ENCODE results near the gene MOB1B. TPM values are rescaled to one million over a fixed set of nuclear protein-coding genes. Genes with fewer than 3 reads are reported as not detected.
"Not testable (repeated sequence)": the region's sequence is repeated elsewhere in the genome, so short reads cannot be mapped to it uniquely, and the experiment has no call there.

Gene MOB1B
- total RNA-seq, 2 donors from 2014 or later = 7.7 to 14.0 TPM

DNA sequence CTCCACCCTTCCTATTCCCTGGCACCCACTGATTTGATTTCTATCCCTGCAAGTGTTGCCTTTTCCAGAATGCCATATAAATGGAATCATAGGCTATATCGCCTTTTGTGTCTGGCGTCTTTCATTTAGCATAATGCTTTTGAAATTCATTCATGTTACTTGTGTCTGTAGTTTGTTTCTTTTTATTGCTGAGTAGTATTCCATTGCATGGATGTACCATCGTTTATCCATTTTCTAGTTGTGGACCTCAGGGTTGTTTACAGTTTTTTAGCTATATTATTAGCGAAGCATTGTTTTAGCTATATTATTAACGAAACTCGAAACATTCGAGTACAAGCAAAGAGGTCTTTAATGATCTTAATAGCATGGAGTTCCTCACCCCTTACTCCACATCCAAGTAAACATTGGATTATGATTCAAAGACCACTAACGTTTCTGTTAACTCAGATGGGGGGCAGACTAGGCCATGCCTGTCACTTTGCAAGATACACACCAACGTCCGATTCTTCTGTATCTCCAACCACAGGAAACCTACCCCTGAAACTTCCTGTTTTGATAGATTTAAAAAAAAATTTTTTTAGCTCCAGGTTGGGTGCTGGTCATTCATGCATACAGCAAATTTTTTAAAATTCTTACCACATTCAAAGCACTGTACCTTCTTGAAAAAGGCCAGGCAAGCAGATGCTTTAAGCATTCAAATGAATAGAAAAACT, 92.4 kb downstream of the MOB1B start:
- no peaks in the 10 kb centered on the region for H3K36me3 ChIP-seq
- no peaks in the 10 kb centered on the region for H3K27me3 ChIP-seq
- no peak for DNase-seq (ENCODE audit: low spot score)
- no peaks in the 10 kb centered on the region for H3K9me3 ChIP-seq
- peak overlapping the region in 1 of 2 donors; percentile 89 for H3K27ac ChIP-seq
- TF ChIP-seq, protein P1, sequence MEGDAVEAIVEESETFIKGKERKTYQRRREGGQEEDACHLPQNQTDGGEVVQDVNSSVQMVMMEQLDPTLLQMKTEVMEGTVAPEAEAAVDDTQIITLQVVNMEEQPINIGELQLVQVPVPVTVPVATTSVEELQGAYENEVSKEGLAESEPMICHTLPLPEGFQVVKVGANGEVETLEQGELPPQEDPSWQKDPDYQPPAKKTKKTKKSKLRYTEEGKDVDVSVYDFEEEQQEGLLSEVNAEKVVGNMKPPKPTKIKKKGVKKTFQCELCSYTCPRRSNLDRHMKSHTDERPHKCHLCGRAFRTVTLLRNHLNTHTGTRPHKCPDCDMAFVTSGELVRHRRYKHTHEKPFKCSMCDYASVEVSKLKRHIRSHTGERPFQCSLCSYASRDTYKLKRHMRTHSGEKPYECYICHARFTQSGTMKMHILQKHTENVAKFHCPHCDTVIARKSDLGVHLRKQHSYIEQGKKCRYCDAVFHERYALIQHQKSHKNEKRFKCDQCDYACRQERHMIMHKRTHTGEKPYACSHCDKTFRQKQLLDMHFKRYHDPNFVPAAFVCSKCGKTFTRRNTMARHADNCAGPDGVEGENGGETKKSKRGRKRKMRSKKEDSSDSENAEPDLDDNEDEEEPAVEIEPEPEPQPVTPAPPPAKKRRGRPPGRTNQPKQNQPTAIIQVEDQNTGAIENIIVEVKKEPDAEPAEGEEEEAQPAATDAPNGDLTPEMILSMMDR (IDR thresholded peaks at IDR 0.05) = no peak
- peak overlapping the region; percentile 86 to 87 for H3K4me3 ChIP-seq
- H3K4me1 ChIP-seq = peaks cover 0 to 10% of the 10 kb centered on the region in 2 donors

GRCh38 chr4:70996018-70996360, 93.8 kb downstream of the MOB1B start:
- Histone ChIP-seq H3K4me3 (no peak overlapping the region), H3K27ac (no peak overlapping the region)

DNA sequence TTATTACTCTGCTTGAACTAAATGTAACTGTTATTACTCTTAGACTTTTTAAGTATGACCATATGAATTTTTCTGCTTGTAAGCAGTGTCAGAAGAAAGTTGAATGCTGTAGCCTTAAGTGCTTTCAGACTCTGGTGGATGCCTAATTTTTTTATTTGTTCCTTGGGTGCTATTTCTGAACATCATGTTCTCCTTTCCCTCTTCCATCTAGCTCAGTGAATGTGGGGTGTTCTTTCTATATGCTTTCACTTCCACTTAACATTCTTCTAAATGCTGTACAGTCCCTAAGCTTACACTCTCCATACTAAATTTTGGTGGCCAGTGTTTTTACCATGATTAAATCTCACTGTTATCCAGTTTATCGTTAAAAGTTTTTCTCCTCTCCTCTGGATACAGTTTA, 94.9 kb downstream of the MOB1B start:
- Histone ChIP-seq H3K9me3 (no peaks in the 10 kb centered on the region), H3K27ac (no peak overlapping the region), H3K4me3 (no peak overlapping the region), H3K4me1 (peaks cover 0 to 10% of the 10 kb centered on the region in 2 donors), H3K36me3 (no peaks in the 10 kb centered on the region), H3K27me3 (no peaks in the 10 kb centered on the region)
- TF ChIP-seq, protein P1 (IDR thresholded peaks at IDR 0.05) = no peak
- no peak for DNase-seq (ENCODE audit: low spot score)

More at GRCh38 chr4:70996018-70996360, 93.8 kb downstream of the MOB1B start:
- no peaks in the 10 kb centered on the region for H3K36me3 ChIP-seq
- no peaks in the 10 kb centered on the region for H3K9me3 ChIP-seq
- TF ChIP-seq, protein P1 (IDR thresholded peaks at IDR 0.05) = no peak
- DNase-seq (ENCODE audit: low spot score) = no peak
- H3K27me3 ChIP-seq = no peaks in the 10 kb centered on the region
- H3K4me1 ChIP-seq = peaks cover 0 to 10% of the 10 kb centered on the region in 2 donors

DNA sequence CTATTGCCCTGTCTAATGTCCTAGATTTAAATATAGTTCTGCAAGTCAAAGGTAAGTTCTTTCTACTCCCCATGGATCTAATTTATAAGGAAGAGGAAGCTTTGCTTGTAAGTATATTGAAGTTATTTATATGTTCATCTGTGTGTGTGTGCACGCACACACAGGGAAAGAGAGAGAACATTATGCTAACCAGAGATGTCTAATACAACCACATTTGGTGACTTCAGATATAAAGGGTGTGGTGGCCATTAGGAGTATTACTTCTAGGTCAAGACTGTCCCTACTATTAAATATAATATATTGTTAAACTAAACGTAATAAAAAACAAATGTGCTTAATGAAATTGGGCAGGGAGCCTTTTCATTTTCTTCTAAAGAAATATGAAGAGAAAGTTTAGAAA, 95.4 kb downstream of the MOB1B start:
- no peak overlapping the region for H3K27ac ChIP-seq
- H3K9me3 ChIP-seq = no peaks in the 10 kb centered on the region
- H3K27me3 ChIP-seq = no peaks in the 10 kb centered on the region
- DNase-seq (ENCODE audit: low spot score) = no peak
- H3K4me3 ChIP-seq = no peak overlapping the region
- no peaks in the 10 kb centered on the region for H3K36me3 ChIP-seq
- TF ChIP-seq, protein P1 (IDR thresholded peaks at IDR 0.05) = no peak
- peaks cover 0 to 10% of the 10 kb centered on the region in 2 donors for H3K4me1 ChIP-seq

DNA sequence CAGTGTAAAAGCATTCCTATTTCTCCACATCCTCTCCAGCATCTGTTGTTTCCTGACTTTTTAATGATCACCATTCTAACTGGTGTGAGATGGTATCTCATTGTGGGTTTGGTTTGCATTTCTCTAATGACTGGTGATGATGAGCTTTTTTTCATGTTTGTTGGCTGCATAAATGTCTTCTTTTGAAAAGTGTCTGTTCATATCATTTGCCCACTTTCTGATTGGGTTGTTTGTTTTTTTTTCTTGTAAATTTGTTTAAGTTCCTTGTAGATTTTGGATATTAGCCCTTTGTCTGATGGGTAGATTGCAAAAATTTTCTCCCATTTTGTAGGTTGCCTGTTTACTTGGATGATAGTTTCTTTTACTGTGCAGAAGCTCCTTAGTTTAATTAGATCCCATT, 97.5 kb downstream of the MOB1B start:
- H3K9me3 ChIP-seq; H3K27ac ChIP-seq; DNase-seq (ENCODE audit: low spot score); H3K27me3 ChIP-seq; H3K36me3 ChIP-seq; H3K4me3 ChIP-seq; H3K4me1 ChIP-seq: not testable (repeated sequence)

DNA sequence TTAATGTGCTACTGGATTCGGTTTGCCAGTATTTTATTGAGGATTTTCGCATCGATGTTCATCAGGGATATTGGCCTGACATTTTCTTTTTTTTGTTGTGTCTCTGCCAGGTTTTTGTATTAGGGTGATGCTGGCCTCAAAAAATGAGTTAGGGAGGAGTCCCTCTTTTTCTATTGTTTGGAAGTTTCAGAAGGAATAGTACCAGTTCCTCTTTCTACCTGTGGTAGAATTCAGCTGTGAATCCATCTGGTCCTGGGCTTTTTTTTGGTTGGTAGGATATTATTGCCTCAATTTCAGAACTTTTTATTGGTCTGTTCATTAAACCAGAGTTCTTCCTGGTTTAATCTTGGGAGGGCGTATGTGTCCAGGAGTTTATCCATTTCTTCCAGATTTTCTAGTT, 99.2 kb downstream of the MOB1B start:
- not testable (repeated sequence) for H3K36me3 ChIP-seq; H3K27me3 ChIP-seq; H3K4me1 ChIP-seq; DNase-seq (ENCODE audit: low spot score); H3K27ac ChIP-seq; H3K4me3 ChIP-seq; H3K9me3 ChIP-seq

DNA sequence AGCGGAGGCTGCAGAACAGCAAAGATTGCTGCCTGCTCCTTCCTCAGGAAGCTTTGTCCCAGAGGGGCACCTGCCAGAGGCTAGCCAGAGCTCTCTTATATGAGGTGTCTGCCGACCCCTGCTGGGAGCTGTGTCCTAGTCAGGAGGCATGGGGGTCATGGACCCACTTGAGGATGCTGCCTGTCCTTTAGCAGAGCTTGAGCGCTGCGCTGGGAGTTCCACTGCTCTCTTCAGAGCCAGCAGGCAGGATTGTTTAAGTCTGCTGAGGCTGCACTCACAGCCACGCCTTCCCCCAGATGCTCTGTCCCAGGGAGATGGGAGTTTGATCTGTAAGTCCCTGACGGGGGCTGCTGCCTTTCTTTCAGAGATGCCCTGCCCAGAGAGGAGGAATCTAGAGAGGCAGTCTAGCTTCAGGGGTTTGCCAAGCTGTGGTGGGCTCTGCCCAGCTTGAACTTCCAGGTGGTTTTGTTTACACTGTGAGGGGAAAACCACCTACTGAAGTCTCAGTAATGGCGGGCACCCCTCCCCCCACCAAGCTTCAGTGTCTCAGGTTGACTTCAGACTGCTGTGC, 102.2 kb downstream of the MOB1B start:
- DNase-seq (ENCODE audit: low spot score) = no peak

GRCh38 chr4:71005025-71005424, 102.9 kb downstream of the MOB1B start:
- not testable (repeated sequence) for H3K27me3 ChIP-seq; H3K36me3 ChIP-seq; H3K27ac ChIP-seq; H3K4me1 ChIP-seq; DNase-seq (ENCODE audit: low spot score); H3K9me3 ChIP-seq; H3K4me3 ChIP-seq

More for the DNA sequence above, 102.2 kb downstream of the MOB1B start:
- Histone ChIP-seq H3K27ac (no peak overlapping the region), H3K27me3 (no peaks in the 10 kb centered on the region), H3K4me3 (no peak overlapping the region), H3K36me3 (no peaks in the 10 kb centered on the region), H3K4me1 (no peaks in the 10 kb centered on the region), H3K9me3 (no peaks in the 10 kb centered on the region)
- TF ChIP-seq, protein P1 (IDR thresholded peaks at IDR 0.05) = no peak
